GM12864 (cell line): ENCODE data around the gene ACTG2.

Experiments
- DNase-seq: peaks from one replicate; pipeline ENCODE4 v3.0.0-alpha.2; 2011; ENCODE audit warnings: low read depth
- H3K4me3 ChIP-seq: 2 replicates; pipeline ENCODE4 v1.5.1; 2011; ENCODE audit warnings: mild to moderate bottlenecking, low read depth, low read length, control low read depth
- TF ChIP-seq, protein P1 (sequence below): IDR thresholded peaks from 2 replicates; pipeline ENCODE4 v1.5.1; 2011; ENCODE audit warnings: low read depth, mild to moderate bottlenecking, moderate library complexity, low read length, control low read depth, inconsistent platforms; ENCODE audit errors: missing control alignments

Gene ACTG2

DNA sequence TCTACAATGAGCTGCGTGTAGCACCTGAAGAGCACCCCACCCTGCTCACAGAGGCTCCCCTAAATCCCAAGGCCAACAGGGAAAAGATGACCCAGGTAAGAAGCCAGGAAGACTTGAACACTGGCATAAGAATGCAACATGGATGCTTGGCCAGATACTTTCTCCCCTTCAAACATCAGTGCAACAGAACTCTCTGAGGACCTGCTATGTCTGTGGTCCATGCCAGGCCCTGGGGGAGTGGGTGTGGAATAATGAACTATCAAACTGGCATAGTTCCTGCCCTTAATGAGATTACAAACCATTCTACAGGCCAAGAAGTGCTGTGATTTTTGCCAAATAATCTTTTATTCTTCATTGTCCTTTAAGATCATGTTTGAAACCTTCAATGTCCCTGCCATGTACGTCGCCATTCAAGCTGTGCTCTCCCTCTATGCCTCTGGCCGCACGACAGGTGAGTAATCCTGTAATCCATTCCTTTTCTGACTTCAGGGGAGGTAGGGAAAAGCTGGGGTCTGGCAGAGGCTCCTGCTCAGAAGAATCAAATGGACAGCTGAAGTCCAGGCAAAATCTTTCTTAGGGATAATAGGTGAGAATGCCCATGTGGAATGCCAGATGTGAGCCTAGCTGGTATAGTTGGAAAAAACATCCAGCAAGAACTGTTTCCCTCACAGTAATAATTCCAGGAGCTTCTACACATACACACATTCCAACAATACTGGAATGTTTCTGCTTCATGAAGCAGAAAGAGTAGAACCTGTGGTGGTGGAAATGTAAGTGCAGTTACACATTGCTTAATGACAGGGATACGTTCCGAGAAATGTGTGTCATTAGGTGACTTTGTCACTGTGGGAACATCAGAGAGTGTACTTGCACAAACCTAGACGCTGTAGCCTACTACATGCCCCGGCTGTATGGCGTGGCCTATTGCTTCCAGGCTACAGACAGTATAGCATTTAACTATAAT lies 16.2 kb downstream of the ACTG2 start:
- TF ChIP-seq, protein P1, sequence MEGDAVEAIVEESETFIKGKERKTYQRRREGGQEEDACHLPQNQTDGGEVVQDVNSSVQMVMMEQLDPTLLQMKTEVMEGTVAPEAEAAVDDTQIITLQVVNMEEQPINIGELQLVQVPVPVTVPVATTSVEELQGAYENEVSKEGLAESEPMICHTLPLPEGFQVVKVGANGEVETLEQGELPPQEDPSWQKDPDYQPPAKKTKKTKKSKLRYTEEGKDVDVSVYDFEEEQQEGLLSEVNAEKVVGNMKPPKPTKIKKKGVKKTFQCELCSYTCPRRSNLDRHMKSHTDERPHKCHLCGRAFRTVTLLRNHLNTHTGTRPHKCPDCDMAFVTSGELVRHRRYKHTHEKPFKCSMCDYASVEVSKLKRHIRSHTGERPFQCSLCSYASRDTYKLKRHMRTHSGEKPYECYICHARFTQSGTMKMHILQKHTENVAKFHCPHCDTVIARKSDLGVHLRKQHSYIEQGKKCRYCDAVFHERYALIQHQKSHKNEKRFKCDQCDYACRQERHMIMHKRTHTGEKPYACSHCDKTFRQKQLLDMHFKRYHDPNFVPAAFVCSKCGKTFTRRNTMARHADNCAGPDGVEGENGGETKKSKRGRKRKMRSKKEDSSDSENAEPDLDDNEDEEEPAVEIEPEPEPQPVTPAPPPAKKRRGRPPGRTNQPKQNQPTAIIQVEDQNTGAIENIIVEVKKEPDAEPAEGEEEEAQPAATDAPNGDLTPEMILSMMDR, result no peak
- H3K4me3 ChIP-seq, result no peak overlapping the region
- no peak for DNase-seq

DNA sequence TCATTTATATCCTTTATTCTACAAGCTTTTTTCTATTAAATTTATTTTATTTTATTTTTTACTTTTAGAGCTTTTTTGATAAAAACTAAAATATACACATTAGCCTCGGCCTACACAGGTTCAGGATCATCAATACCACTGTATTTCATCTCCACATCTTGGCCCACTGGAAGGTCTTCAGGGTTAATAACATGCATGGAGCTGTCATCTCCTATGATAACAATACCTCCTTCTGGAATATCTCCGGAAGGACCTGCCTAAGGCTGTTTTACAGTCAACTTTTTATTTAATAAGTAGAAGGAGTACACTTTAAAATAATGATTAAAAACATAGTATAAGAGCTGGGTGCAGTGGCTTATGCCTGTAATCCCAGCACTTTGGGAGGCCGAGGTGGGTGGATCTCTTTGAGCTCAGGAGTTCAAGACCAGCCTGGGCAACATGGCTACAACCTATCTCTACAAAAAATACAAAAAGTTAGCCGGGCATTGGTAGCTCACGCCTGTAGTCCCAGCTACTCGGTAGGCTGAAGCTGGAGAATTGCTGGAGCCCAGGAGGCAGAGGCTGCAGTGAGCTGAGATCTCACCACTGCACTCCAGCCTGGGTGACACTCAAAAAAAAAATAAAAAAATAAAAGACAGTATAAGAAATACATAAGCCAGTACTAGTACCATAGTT lies 18.2 kb downstream of the ACTG2 start:
- no peak for DNase-seq
- TF ChIP-seq, protein P1, result no peak
- no peak overlapping the region for H3K4me3 ChIP-seq

DNA sequence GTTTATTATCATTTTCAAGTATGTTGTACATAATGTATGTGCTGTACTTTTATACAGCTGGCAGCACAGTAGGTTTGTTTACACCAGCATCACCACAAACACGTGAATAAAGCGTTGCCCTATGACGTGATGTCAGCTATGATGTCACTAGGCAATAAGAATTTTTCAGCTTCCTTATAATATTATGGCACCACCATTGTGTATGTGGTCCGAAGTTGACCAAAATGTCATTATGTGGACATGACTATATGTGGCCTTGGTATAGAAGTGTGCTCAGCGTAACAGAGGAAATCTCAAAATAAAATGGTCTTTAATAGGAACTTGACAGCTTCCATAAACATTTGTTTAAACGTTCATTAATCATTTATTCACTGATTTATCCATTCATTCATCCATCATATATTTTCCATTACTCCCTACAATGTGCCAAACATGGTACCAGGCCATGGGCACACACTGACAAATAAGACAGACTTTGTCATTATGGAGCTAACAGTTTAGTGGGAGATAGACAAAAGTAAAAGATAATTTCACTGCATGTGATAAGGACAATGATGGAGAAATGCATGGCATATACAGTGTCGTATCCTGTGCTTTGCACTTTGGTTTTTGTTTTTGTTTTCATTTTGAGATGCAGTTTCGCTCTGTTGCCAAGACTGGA lies 18.9 kb downstream of the ACTG2 start:
- H3K4me3 ChIP-seq, result no peak overlapping the region
- TF ChIP-seq, protein P1, result no peak
- DNase-seq, result no peak

DNA sequence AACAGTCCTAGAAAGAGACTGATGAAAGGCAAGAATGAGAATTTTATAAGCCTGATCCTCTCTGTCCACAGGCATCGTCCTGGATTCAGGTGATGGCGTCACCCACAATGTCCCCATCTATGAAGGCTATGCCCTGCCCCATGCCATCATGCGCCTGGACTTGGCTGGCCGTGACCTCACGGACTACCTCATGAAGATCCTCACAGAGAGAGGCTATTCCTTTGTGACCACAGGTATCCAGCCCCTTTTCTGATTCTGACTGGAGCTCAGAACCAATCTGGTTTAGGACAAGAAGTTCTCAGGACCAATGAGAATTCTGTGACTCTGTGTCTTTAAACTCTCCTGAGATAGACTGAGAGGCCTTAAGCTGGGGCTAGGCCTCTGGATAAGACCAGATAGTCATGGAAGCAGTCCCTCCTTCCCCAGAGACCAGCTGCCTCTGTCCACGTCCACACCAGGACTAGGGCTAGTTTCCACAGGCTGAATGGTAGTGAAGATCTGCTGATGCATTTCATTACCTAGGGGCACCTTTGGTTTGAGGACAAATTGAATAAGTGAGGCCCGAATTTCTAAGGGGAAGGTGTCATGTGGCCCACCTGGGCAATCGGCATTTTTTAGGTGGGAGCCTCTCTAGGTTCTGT lies 20.7 kb downstream of the ACTG2 start:
- TF ChIP-seq, protein P1, result no peak
- no peak for DNase-seq
- H3K4me3 ChIP-seq, result no peak overlapping the region

DNA sequence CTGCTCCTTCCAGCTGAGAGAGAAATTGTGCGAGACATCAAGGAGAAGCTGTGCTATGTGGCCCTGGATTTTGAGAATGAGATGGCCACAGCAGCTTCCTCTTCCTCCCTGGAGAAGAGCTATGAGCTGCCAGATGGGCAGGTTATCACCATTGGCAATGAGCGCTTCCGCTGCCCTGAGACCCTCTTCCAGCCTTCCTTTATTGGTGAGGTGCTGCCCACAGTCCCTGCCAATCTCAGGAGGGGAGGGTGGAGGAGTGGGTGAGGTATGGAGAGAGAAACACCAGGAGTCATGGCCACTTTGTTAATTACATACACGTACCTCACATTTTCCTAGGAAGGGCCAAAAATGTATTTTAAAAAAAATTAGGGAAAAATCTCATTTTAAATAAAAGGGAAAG lies 21.9 kb downstream of the ACTG2 start:
- TF ChIP-seq, protein P1, result no peak
- H3K4me3 ChIP-seq, result no peak overlapping the region
- DNase-seq, result no peak

DNA sequence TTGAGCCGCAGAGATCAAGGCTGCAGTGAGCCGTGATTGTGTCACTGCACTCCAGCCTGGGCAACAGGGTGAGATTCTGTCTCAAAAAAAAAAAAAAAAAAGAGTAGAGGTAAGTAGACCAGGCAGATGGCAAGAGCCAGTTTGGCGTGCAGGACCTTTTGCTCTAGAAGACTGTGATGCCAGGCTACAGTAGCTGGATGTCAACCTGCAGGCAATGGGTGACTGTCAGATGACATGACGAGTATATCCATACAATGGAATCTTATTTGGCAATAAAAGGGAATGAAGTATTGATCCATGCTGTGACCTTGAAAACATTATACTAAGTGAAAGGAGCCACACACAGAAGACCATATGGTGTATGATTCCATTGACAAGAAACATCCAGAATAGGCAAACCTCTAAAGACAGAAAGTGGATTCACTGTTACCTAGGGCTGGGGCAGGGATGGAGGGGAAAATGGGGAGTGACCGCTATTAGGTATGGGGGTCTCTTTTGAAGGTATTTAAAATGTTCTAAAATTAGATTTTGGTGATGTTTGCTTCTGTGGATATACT lies 22.7 kb downstream of the ACTG2 start:
- no peak for DNase-seq
- H3K4me3 ChIP-seq, result no peak overlapping the region
- TF ChIP-seq, protein P1, result no peak
